HepG2 (cell line): ENCODE data around the gene FUT3. TPM values are rescaled to one million over a fixed set of nuclear protein-coding genes. Genes with fewer than 3 reads are reported as not detected.

ENCODE experiments used
- CENPBD1 ChIP-seq: sonication (generic); formaldehyde crosslinking; IDR thresholded peaks from 2 replicates; pipeline ENCODE4 v1.8.0; 2022; ENCODE audit warnings: missing genetic modification reagents, low read depth, mild to moderate bottlenecking, borderline replicate concordance
- DNMT1 ChIP-seq: sonication (generic); formaldehyde crosslinking; IDR thresholded peaks from 2 replicates; pipeline ENCODE4 v1.5.1; 2020; ENCODE audit warnings: mild to moderate bottlenecking, missing genetic modification reagents
- ETV6 ChIP-seq: sonication (generic); formaldehyde crosslinking; conservative IDR thresholded peaks from 2 replicates; pipeline ENCODE4 v1.4.0; 2020; ENCODE audit warnings: missing genetic modification reagents
- MIXL1 ChIP-seq: IDR thresholded peaks from 2 replicates; pipeline ENCODE4 v1.6.1; 2016
- MLLT10 ChIP-seq: sonication (generic); formaldehyde crosslinking; IDR thresholded peaks from 2 replicates; pipeline ENCODE4 v1.4.0; 2020; ENCODE audit warnings: missing genetic modification reagents
- NFIB ChIP-seq: sonication (generic); formaldehyde crosslinking; IDR thresholded peaks from 2 replicates; pipeline ENCODE4 v1.9.0; 2021; ENCODE audit warnings: missing genetic modification reagents, mild to moderate bottlenecking, borderline replicate concordance
- NFRKB ChIP-seq: fragments of 450-650 bp; IDR thresholded peaks from 2 replicates; pipeline ENCODE4 v1.6.1; 2017
- SNAPC2 ChIP-seq: sonication (generic); formaldehyde crosslinking; IDR thresholded peaks from 2 replicates; pipeline ENCODE4 v1.8.1; 2022; ENCODE audit warnings: mild to moderate bottlenecking, missing genetic modification reagents
- XRCC5 ChIP-seq: fragments of 200-400 bp; formaldehyde crosslinking; optimal IDR thresholded peaks from 2 replicates; pipeline ENCODE3; 2017; ENCODE audit warnings: mild to moderate bottlenecking, low read length
- ZBTB4 ChIP-seq: sonication (generic); formaldehyde crosslinking; IDR thresholded peaks from 2 replicates; pipeline ENCODE4 v1.4.0; 2020; ENCODE audit warnings: missing genetic modification reagents, mild to moderate bottlenecking, borderline replicate concordance
- ZFAT ChIP-seq: sonication (generic); formaldehyde crosslinking; conservative IDR thresholded peaks from 2 replicates; pipeline ENCODE4 v1.8.1; 2023; ENCODE audit warnings: missing genetic modification reagents, inconsistent platforms
- ZMAT5 ChIP-seq: sonication (generic); formaldehyde crosslinking; IDR thresholded peaks from 2 replicates; pipeline ENCODE4 v1.5.0; 2020; ENCODE audit warnings: mild to moderate bottlenecking, low read depth, missing genetic modification reagents, borderline replicate concordance
- ZNF407 ChIP-seq: sonication (generic); formaldehyde crosslinking; IDR thresholded peaks from one replicate; pipeline ENCODE4 v1.5.1; 2020; ENCODE audit warnings: mild to moderate bottlenecking, missing genetic modification reagents; ENCODE audit errors: not compliant biosample characterization
- ZNF513 ChIP-seq: sonication (generic); formaldehyde crosslinking; conservative IDR thresholded peaks from 2 replicates; pipeline ENCODE4 v1.5.0; 2020; ENCODE audit warnings: missing genetic modification reagents
- polyA plus RNA-seq, 8 experiments: library from polyadenylated mRNA; depleted of rRNA in 3 of 8; stranded (reverse) in 7 of 8; unstranded in 1 of 8; fragments of >200 nt; fragmentation: Illumina TruSeq in 4 of 8; extraction: Trizol in 4 of 8; gene quantifications; 2 replicates each; pipeline versions ENCODE4 v1.2.1 to v1.2.3, GENCODE V29; 2011 to 2016; ENCODE audit warnings: low read depth in 4 of 8, missing spikeins in 1 of 8, mixed read lengths in 1 of 8; ENCODE audit not compliant: insufficient read depth in 1 of 8
- total RNA-seq, 5 experiments: library from RNA; depleted of rRNA; stranded (reverse); fragments of >200 nt; fragmentation: Illumina TruSeq; extraction: Trizol; gene quantifications; 2 replicates each; pipeline ENCODE4 v1.2.3, GENCODE V29; 2016; ENCODE audit warnings: low read depth in 1 of 5

FUT3 gene
- total and polyA plus RNA-seq, 2 of the 13 experiments (the other 11 are each of a cell fraction or from before 2014, with no cell fraction given): 0.53 to 1.1 TPM

DNA sequence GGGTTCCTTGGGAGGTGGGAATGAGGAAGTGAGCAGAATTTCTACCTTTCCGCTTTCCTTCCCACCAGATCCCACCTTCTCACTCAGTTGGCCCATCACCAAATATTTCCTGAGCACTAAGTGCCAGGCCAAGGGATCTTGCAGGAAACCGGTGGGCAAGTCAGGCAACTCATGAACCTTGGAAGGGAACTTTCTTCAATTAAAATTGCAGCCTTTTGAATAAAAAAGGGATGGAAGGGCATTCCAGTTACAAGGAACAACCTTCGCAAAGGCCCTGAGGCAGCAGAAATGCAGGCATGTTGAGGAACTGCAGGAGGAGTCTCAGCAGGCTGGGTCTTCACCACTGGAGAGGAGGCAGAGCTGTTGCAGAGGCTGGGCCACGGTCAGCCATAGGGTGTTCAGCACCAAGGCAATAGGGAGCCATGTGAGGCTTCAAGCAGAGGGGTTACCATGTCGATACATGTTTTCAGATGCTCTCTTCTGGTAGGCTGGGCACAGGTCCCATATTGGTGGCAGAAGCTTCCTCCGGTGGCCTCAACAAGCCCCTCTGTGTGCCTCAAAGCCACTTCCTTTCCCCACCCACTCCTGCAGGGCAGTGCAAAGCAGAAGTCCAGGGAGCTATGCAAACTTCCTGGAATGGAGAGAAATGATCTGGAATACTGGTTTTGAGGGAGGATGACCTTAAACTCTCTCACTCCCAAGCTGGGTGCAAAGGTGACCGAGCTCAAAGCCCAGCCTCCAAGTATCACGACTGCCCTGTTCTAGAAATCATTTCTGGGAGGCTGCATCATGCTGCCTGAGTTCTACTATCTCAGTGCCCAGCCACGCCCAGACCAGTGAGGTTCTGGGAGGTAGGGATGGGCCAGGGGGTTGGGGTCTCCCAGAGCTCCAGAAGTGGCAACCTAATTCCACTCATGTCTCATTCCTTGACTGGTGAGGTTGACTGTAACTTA is 11.9 kb downstream of the FUT3 start, which contains the start of gene FUT6 (continued):
- TF ChIP-seq ZBTB4 (no peak), ZNF407 (CRISPR knock-in tag) (no peak), DNMT1 (CRISPR knock-in tag) (no peak), ZMAT5 (no peak), XRCC5 (no peak), CENPBD1 (CRISPR knock-in tag) (no peak), MIXL1 (CRISPR knock-in tag) (peak; percentile 53), ZFAT (CRISPR knock-in tag) (no peak), ZNF513 (no peak), ETV6 (no peak), NFIB (CRISPR knock-in tag) (no peak), SNAPC2 (CRISPR knock-in tag) (no peak), MLLT10 (no peak), NFRKB (no peak)
